NCI-H69 (cell line): Measurements from ENCODE around the gene UNC5CL.

Experiments used
- DNase-seq: peaks from one replicate; lab custom pipeline; 2025; lab: John Stamatoyannopoulos, UW

Gene UNC5CL

GRCh38 chr6:41002168-41002567 is 36.9 kb downstream of the UNC5CL start:
- no peak for DNase-seq

GRCh38 chr6:41000248-41000647 is 38.8 kb downstream of the UNC5CL start:
- DNase-seq, result no peak

GRCh38 chr6:40999569-40999968 is 39.5 kb downstream of the UNC5CL start:
- peak; percentile 47 for DNase-seq

GRCh38 chr6:40998661-40999060 is 40.4 kb downstream of the UNC5CL start:
- DNase-seq, result no peak

- peak; percentile 79 for DNase-seq
These were observed 41.6 kb downstream of the UNC5CL start for GRCh38 chr6:40997234-40997957.

GRCh38 chr6:40996591-40997233 is 42.3 kb downstream of the UNC5CL start:
- DNase-seq, result peak; percentile 77

- DNase-seq, result peak; percentile 66
These were observed 46.3 kb downstream of the UNC5CL start for GRCh38 chr6:40992746-40993145.

GRCh38 chr6:40990301-40990700 is 48.7 kb downstream of the UNC5CL start:
- no peak for DNase-seq

- DNase-seq, result no peak
These were observed 49.5 kb downstream of the UNC5CL start for GRCh38 chr6:40989204-40990169.

- DNase-seq, result no peak
These were observed 50.4 kb downstream of the UNC5CL start for GRCh38 chr6:40988634-40989033.

- no peak for DNase-seq
These were observed 51.9 kb downstream of the UNC5CL start for GRCh38 chr6:40986921-40987819.

- no peak for DNase-seq
These were observed 52.7 kb downstream of the UNC5CL start for GRCh38 chr6:40986364-40986763.

GRCh38 chr6:40983752-40984151 is 55.3 kb downstream of the UNC5CL start:
- DNase-seq, result no peak

GRCh38 chr6:40982917-40983316 is 56.1 kb downstream of the UNC5CL start:
- DNase-seq, result no peak

- no peak for DNase-seq
These were observed 60.2 kb downstream of the UNC5CL start for GRCh38 chr6:40978687-40979289.

- no peak for DNase-seq
These were observed 61.3 kb downstream of the UNC5CL start for GRCh38 chr6:40977695-40978094.

- no peak for DNase-seq
These were observed 61.9 kb downstream of the UNC5CL start for GRCh38 chr6:40977085-40977484.
